Thyroid gland (tissue), 4 donors: ENCODE measurements around the gene ZNF385C.

Source experiments
- POLR2A ChIP-seq, 2 donors: fragments of 450-650 bp; IDR thresholded peaks; one replicate each; pipeline ENCODE4 v1.6.1; 2017; ENCODE audit warnings: antibody characterized with exemption in 2 of 2, mild to moderate bottlenecking in 2 of 2, moderate library complexity in 1 of 2
- TF ChIP-seq, protein P1 (sequence below), 6 experiments: fragments of 200-600 bp in 3 of 6; fragments of 450-650 bp in 3 of 6; sonication (generic) in 3 of 6; IDR thresholded peaks; one replicate each; pipeline ENCODE4 v1.5.1; 2016 to 2019; ENCODE audit warnings: antibody characterized with exemption in 6 of 6, mild to moderate bottlenecking in 2 of 6, inconsistent platforms in 1 of 6, moderate library complexity in 1 of 6

DNA sequence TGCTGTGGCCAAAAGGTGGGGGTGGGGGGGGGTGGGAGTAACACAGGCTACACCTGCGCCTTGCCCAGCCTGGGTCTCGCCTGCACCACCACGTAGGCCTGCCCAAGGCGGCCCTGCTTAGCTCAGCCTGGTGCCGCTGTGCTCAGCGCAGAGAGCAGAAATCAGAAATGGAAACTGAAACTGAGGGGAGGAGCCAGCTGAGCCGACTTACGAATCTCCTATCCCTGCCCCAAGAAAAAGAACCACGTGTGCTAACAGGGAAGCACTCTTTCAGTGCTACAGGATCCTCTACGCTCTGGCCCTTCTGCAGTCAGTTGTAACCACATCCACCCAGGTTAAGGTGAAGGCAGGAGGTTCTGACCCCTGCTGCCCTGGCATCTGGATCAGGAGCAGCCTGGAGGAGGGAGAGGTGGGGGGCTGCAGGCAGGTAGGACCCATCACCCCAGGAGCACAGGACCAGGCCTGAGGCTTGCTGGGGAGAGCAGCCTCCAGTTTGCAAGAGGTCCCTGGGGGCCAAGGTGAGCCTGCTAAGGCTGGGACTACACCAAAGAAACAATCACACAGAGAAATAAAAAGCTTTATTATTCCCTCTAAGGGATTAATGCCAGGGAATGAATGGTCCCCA, 14.4 kb upstream of the ZNF385C start, which contains the start of gene DHX58:
- TF ChIP-seq, protein P1, sequence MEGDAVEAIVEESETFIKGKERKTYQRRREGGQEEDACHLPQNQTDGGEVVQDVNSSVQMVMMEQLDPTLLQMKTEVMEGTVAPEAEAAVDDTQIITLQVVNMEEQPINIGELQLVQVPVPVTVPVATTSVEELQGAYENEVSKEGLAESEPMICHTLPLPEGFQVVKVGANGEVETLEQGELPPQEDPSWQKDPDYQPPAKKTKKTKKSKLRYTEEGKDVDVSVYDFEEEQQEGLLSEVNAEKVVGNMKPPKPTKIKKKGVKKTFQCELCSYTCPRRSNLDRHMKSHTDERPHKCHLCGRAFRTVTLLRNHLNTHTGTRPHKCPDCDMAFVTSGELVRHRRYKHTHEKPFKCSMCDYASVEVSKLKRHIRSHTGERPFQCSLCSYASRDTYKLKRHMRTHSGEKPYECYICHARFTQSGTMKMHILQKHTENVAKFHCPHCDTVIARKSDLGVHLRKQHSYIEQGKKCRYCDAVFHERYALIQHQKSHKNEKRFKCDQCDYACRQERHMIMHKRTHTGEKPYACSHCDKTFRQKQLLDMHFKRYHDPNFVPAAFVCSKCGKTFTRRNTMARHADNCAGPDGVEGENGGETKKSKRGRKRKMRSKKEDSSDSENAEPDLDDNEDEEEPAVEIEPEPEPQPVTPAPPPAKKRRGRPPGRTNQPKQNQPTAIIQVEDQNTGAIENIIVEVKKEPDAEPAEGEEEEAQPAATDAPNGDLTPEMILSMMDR (IDR thresholded peaks at IDR 0.05), result no peak
- peak in 1 of 2 donors; percentile 56 for TF ChIP-seq POLR2A (IDR thresholded peaks at IDR 0.05)
